ENCODE measurements around the gene KLHL29. TPM values are rescaled to one million over a fixed set of nuclear protein-coding genes. Genes with fewer than 3 reads are reported as not detected.

The KLHL29 gene
- total and polyA plus RNA-seq, 2 experiments from 2014 or later, result 1.5 to 6.5 TPM

GRCh38 chr2:23467618-23468017, 82.6 kb downstream of the KLHL29 start:
- H3K4me1 Mint-ChIP-seq, result peaks cover 3% of the 10 kb centered on the region; the same call in 1 of the 3 replicates
- Histone ChIP-seq H3K27ac (ENCODE audit: low read depth) (no peak overlapping the region), H3K79me2 (replicated peaks; ENCODE audit: insufficient read depth) (no peaks in the 10 kb centered on the region), H3F3A (replicated peaks; ENCODE audit: low read depth) (no peaks in the 10 kb centered on the region), H4K20me1 (replicated peaks; ENCODE audit: insufficient read depth) (no peaks in the 10 kb centered on the region; the same call in 1 of the 2 replicates), H3K27me3 (ENCODE audit: insufficient read depth) (no peaks in the 10 kb centered on the region), H3K4me3 (no peak overlapping the region), H3K36me3 (ENCODE audit: insufficient read depth) (no peaks in the 10 kb centered on the region), H3K9me2 (ENCODE audit: insufficient read depth) (no peaks in the 10 kb centered on the region), H3K4me2 (no peak overlapping the region), H2AFZ (no peak overlapping the region), H3K4me1 (ENCODE audit: insufficient read depth) (no peaks in the 10 kb centered on the region)
- no peaks in the 10 kb centered on the region; the same call in 2 of the 3 replicates for H3K9me3 Mint-ChIP-seq
- H3K27me3 Mint-ChIP-seq (ENCODE audit: insufficient read depth, low read depth, poor library complexity), result no peaks in the 10 kb centered on the region
- no peak overlapping the region for H3K27ac Mint-ChIP-seq
- ATAC-seq (no peak), DNase-seq (ENCODE audit: low spot score) (no peak)
- no peak for TF ChIP-seq ZNF462 (CRISPR knock-in tag; IDR thresholded peaks at IDR 0.05)
- TF ChIP-seq ETS1 (IDR thresholded peaks at IDR 0.05), result no peak
- no peak for TF ChIP-seq ZNF331 (CRISPR knock-in tag; IDR thresholded peaks at IDR 0.05; ENCODE audit: low read depth)
- no peak for TF ChIP-seq POLR2AphosphoS5 (IDR thresholded peaks at IDR 0.05; ENCODE audit: low read depth)
- no peak for TF ChIP-seq NANOG (IDR thresholded peaks at IDR 0.05; ENCODE audit: borderline replicate concordance)
- TF ChIP-seq CREB1 (CRISPR knock-in tag; IDR thresholded peaks at IDR 0.05; ENCODE audit: low read depth), result no peak
- TF ChIP-seq ZNF114 (CRISPR knock-in tag; IDR thresholded peaks at IDR 0.05), result no peak
- TF ChIP-seq EZH2 (IDR thresholded peaks at IDR 0.05; ENCODE audit: low read depth, unreplicated experiment), result no peak
- no peak for TF ChIP-seq EZH2phosphoT487 (IDR thresholded peaks at IDR 0.05; ENCODE audit: unreplicated experiment)
- no peak for TF ChIP-seq JUNB (IDR thresholded peaks at IDR 0.05; ENCODE audit: unreplicated experiment)
- no peak for TF ChIP-seq CTCF (conservative IDR thresholded peaks at IDR 0.05; ENCODE audit: low read depth in 2 of 2)
- no peak for TF ChIP-seq REST (IDR thresholded peaks at IDR 0.05; ENCODE audit: unreplicated experiment)
- TF ChIP-seq STAT1 (IDR thresholded peaks at IDR 0.05; ENCODE audit: unreplicated experiment), result no peak
- no peaks in the 10 kb centered on the region for H3K36me3 Mint-ChIP-seq (ENCODE audit: low read depth)
- no peak overlapping the region for H3K4me3 Mint-ChIP-seq
